GM19099 (cell line): ENCODE results near the gene PDZD2.

Experiments
- POLR2A ChIP-seq: IDR thresholded peaks from 3 replicates; pipeline ENCODE4 v1.6.1; 2011; ENCODE audit warnings: low read depth; ENCODE audit not compliant: insufficient read length; ENCODE audit errors: extremely low read depth

The PDZD2 gene

GRCh38 chr5:31887556-31887955, 248.6 kb downstream of the PDZD2 start:
- TF ChIP-seq POLR2A = no peak

GRCh38 chr5:31888564-31888963, 249.6 kb downstream of the PDZD2 start:
- no peak for TF ChIP-seq POLR2A

GRCh38 chr5:31889001-31889561, 250.2 kb downstream of the PDZD2 start:
- no peak for TF ChIP-seq POLR2A

GRCh38 chr5:31890046-31890445, 251.1 kb downstream of the PDZD2 start:
- TF ChIP-seq POLR2A = no peak

GRCh38 chr5:31894141-31894540, 255.2 kb downstream of the PDZD2 start:
- no peak for TF ChIP-seq POLR2A

- TF ChIP-seq POLR2A = no peak
Observed at GRCh38 chr5:31895199-31895820, 256.4 kb downstream of the PDZD2 start.

GRCh38 chr5:31898036-31898632, 259.2 kb downstream of the PDZD2 start:
- no peak for TF ChIP-seq POLR2A

- TF ChIP-seq POLR2A = no peak
Observed at GRCh38 chr5:31900296-31900865, 261.4 kb downstream of the PDZD2 start.

GRCh38 chr5:31901807-31902530, 263.0 kb downstream of the PDZD2 start:
- TF ChIP-seq POLR2A = no peak

GRCh38 chr5:31908396-31908795, 269.5 kb downstream of the PDZD2 start:
- TF ChIP-seq POLR2A = no peak

- TF ChIP-seq POLR2A = no peak
Observed at GRCh38 chr5:31909073-31909472, 270.1 kb downstream of the PDZD2 start.

- no peak for TF ChIP-seq POLR2A
Observed at GRCh38 chr5:31911291-31912265, 272.6 kb downstream of the PDZD2 start.

- no peak for TF ChIP-seq POLR2A
Observed at GRCh38 chr5:31913808-31914207, 274.9 kb downstream of the PDZD2 start.

- TF ChIP-seq POLR2A = no peak
Observed at GRCh38 chr5:31916327-31916726, 277.4 kb downstream of the PDZD2 start.
